B cell (primary cell): ENCODE data around the gene NVL. TPM values are rescaled to one million over a fixed set of nuclear protein-coding genes. Genes with fewer than 3 reads are reported as not detected.

Source experiments
- ATAC-seq: fragments of 200-7000 bp; cut with Tn5 transposase; one replicate; pipeline ENCODE4 v1.10.0; 2021; ENCODE audit warnings: low read depth, mild to moderate bottlenecking, moderate number of reproducible peaks, moderate library complexity
- CTCF ChIA-PET: fragments of 350-600 bp; sonication (Branson Sonifier 250); formaldehyde crosslinking; loops from one replicate; lab custom pipeline; 2021; ENCODE audit warnings: antibody characterized with exemption, inconsistent platforms; lab: Charles Lee
- POLR2A ChIA-PET: fragments of 350-600 bp; sonication (Branson Sonifier 250); formaldehyde crosslinking; loops from one replicate; lab custom pipeline; 2021; ENCODE audit warnings: antibody characterized with exemption; lab: Charles Lee
- DNase-seq: peaks from one replicate; pipeline ENCODE4 v3.0.0; 2013
- H2AFZ ChIP-seq: 2 replicates; pipeline ENCODE4 v1.6.1; 2012; ENCODE audit warnings: mild to moderate bottlenecking, low read depth, low read length; ENCODE audit not compliant: insufficient read depth, poor library complexity, severe bottlenecking
- H3K27ac ChIP-seq, 2 donors: 1 replicate in 1 of 2; 2 replicates in 1 of 2; pipeline ENCODE4 v1.5.1; 2012 to 2013; ENCODE audit warnings: low read length in 2 of 2, mild to moderate bottlenecking in 2 of 2, moderate library complexity in 1 of 2
- H3K27me3 ChIP-seq, 4 experiments: fragments of 200-600 bp in 1 of 4; sonication (generic) in 1 of 4; replicated peaks in 1 of 4; 1 replicate in 2 of 4; 2 replicates in 2 of 4; pipeline versions ENCODE4 v1.6.1 to v1.7.0; 2013 to 2016; ENCODE audit warnings: low read length in 3 of 4, mild to moderate bottlenecking in 2 of 4, mixed read lengths in 1 of 4, moderate library complexity in 1 of 4; ENCODE audit not compliant: insufficient read depth in 4 of 4, control insufficient read depth in 3 of 4; ENCODE audit errors: control extremely low read depth in 1 of 4
- H3K36me3 ChIP-seq, 2 experiments: replicated peaks in 1 of 2; 1 replicate in 1 of 2; 2 replicates in 1 of 2; pipeline versions ENCODE4 v1.6.1 to v1.7.1; 2013; ENCODE audit warnings: low read length in 1 of 2; ENCODE audit not compliant: insufficient read depth in 2 of 2, control insufficient read depth in 1 of 2; ENCODE audit errors: control extremely low read depth in 1 of 2, extremely low read depth in 1 of 2
- H3K4me1 ChIP-seq, 2 donors: fragments of 200-600 bp in 1 of 2; sonication (generic) in 1 of 2; 1 replicate in 1 of 2; 2 replicates in 1 of 2; pipeline versions ENCODE4 v1.5.1 to v1.6.1; 2013 to 2017; ENCODE audit warnings: low read length in 2 of 2; ENCODE audit not compliant: control insufficient read depth in 2 of 2, insufficient read depth in 2 of 2
- H3K4me2 ChIP-seq: replicated peaks from 2 replicates; pipeline ENCODE3; 2012; ENCODE audit warnings: mild to moderate bottlenecking, low read depth, low read length; ENCODE audit not compliant: poor library complexity, severe bottlenecking
- H3K4me3 ChIP-seq, 5 experiments: fragments of 200-600 bp in 1 of 5; sonication (generic) in 1 of 5; 1 replicate in 3 of 5; 2 replicates in 2 of 5; pipeline versions ENCODE4 v1.5.1 to v1.7.0; 2011 to 2016; ENCODE audit warnings: low read length in 4 of 5, mild to moderate bottlenecking in 4 of 5, low read depth in 2 of 5, control low read depth in 1 of 5, moderate library complexity in 1 of 5; ENCODE audit not compliant: insufficient read depth in 1 of 5; ENCODE audit errors: control extremely low read depth in 1 of 5, extremely low read depth in 1 of 5
- H3K79me2 ChIP-seq: fragments of 200-600 bp; sonication (generic); one replicate; pipeline ENCODE4 v1.6.0; 2016; ENCODE audit warnings: low read length; ENCODE audit not compliant: control insufficient read depth, insufficient read depth
- H3K9ac ChIP-seq: fragments of 200-600 bp; sonication (generic); 2 replicates; pipeline ENCODE4 v1.6.1; 2017; ENCODE audit warnings: mild to moderate bottlenecking, low read length, moderate library complexity
- H3K9me3 ChIP-seq, 3 donors: one replicate each; pipeline versions ENCODE4 v1.6.1 to v1.7.1; 2013; ENCODE audit warnings: low read length in 2 of 3; ENCODE audit not compliant: control insufficient read depth in 2 of 3, insufficient read depth in 1 of 3; ENCODE audit errors: control extremely low read depth in 1 of 3
- H4K20me1 ChIP-seq: 2 replicates; pipeline ENCODE4 v1.6.0; 2012; ENCODE audit warnings: mild to moderate bottlenecking, low read length; ENCODE audit not compliant: insufficient read depth, control insufficient read depth, poor library complexity, severe bottlenecking
- H3K27ac Mint-ChIP-seq: one replicate; pipeline ENCODE4 v1.8.0; 2021; ENCODE audit warnings: mixed read lengths
- H3K27me3 Mint-ChIP-seq: one replicate; pipeline ENCODE4 v1.8.0; 2021; ENCODE audit warnings: mixed read lengths
- H3K4me1 Mint-ChIP-seq: one replicate; pipeline ENCODE4 v1.8.0; 2021; ENCODE audit warnings: mixed read lengths
- H3K4me3 Mint-ChIP-seq: one replicate; pipeline ENCODE4 v1.8.0; 2021; ENCODE audit warnings: mixed read lengths
- H3K9me3 Mint-ChIP-seq: one replicate; pipeline ENCODE4 v1.8.0; 2022; ENCODE audit warnings: mixed read lengths; ENCODE audit not compliant: insufficient read depth
- CTCF ChIP-seq: fragments of 200-600 bp; IDR thresholded peaks from one replicate; pipeline ENCODE4 v1.8.0; 2022; ENCODE audit warnings: antibody characterized with exemption, mild to moderate bottlenecking
- EZH2 ChIP-seq: IDR thresholded peaks from 2 replicates; pipeline ENCODE4 v1.6.1; 2012; ENCODE audit warnings: borderline replicate concordance, low read depth, mild to moderate bottlenecking, moderate library complexity, low read length; ENCODE audit not compliant: insufficient read depth, poor library complexity, severe bottlenecking
- WGBS: methylation state at CpG from one replicate; pipeline ENCODE4 v1.1.5; 2013; ENCODE audit warnings: missing lambda C conversion rate; ENCODE audit not compliant: insufficient coverage; 5-methylcytosine and 5-hydroxymethylcytosine counted together
- intact Hi-C: fragments of 100-400 bp; cut with micrococcal nuclease; formaldehyde crosslinking; loops from one replicate; pipeline ENCODE4 v1.10.0; 2022
- polyA plus RNA-seq: library from polyadenylated mRNA; depleted of rRNA; stranded (reverse); fragments of >200 nt; gene quantifications from 2 replicates; pipeline ENCODE4 v1.2.3, GENCODE V29; 2012
- total RNA-seq, 2 donors: library from RNA; stranded (reverse); fragments of 120-200 nt in 1 of 2; gene quantifications; 1 replicate in 1 of 2; 2 replicates in 1 of 2; pipeline versions ENCODE4 v1.2.3 to v1.2.4, GENCODE V29; 2013 to 2022

The NVL gene
- total and polyA plus RNA-seq, 2 donors (not counting 1 experiment from before 2014, with no cell fraction given): 28.1 to 45.5 TPM

GRCh38 chr1:224237119-224237881 is 92.7 kb downstream of the NVL start:
- intact Hi-C loops: no loop called here
- Mint-ChIP-seq H3K4me1 (peaks cover 6% of the 10 kb centered on the region), H3K4me3 (no peak overlapping the region), H3K9me3 (no peaks in the 10 kb centered on the region), H3K27me3 (no peaks in the 10 kb centered on the region), H3K27ac (no peak overlapping the region)
- Histone ChIP-seq H3K36me3 (peaks cover 0 to 29% of the 10 kb centered on the region in 2 experiments), H3K4me1 (peaks cover 0 to 4% of the 10 kb centered on the region in 2 donors), H3K9me3 (no peaks in the 10 kb centered on the region), H2AFZ (no peak overlapping the region), H3K4me3 (no peak overlapping the region), H3K79me2 (no peaks in the 10 kb centered on the region), H3K4me2 (no peak overlapping the region), H3K27ac (no peak overlapping the region), H4K20me1 (no peaks in the 10 kb centered on the region), H3K27me3 (no peaks in the 10 kb centered on the region), H3K9ac (no peak overlapping the region)
- CTCF ChIA-PET: interaction anchor here (0.6 kb wide), 1 partner anchor 15 kb away, joined by 3 read pairs; no protein-coding TSS in a partner anchor
- POLR2A ChIA-PET: no interaction called here
- no peak for ATAC-seq
- DNase-seq: no peak
- 100% methylated on average over 3 of the region's 11 CpGs for WGBS
- TF ChIP-seq EZH2 (no peak), CTCF (no peak)

- DNase-seq (no peak), ATAC-seq (no peak)
- H3K4me3 Mint-ChIP-seq: no peak overlapping the region
- Histone ChIP-seq H3K9ac (no peak overlapping the region), H3K27me3 (no peaks in the 10 kb centered on the region), H2AFZ (no peak overlapping the region), H3K27ac (no peak overlapping the region), H3K79me2 (no peaks in the 10 kb centered on the region), H3K9me3 (no peaks in the 10 kb centered on the region), H3K4me2 (no peak overlapping the region), H4K20me1 (no peaks in the 10 kb centered on the region), H3K4me3 (no peak overlapping the region), H3K36me3 (peaks cover 2 to 35% of the 10 kb centered on the region in 2 experiments), H3K4me1 (peaks cover 0 to 4% of the 10 kb centered on the region in 2 donors)
- peaks cover 4% of the 10 kb centered on the region for H3K4me1 Mint-ChIP-seq
- WGBS: 100% methylated on average over 1 of the region's 2 CpGs
- TF ChIP-seq CTCF (no peak), EZH2 (no peak)
- intact Hi-C loops: no loop called here
- no peaks in the 10 kb centered on the region for H3K9me3 Mint-ChIP-seq
- POLR2A ChIA-PET: no interaction called here
- CTCF ChIA-PET: no interaction called here
- H3K27me3 Mint-ChIP-seq: no peaks in the 10 kb centered on the region
- no peak overlapping the region for H3K27ac Mint-ChIP-seq
Observed at GRCh38 chr1:224235813-224236493, 94.0 kb downstream of the NVL start.
